Measurements from ENCODE around the gene KCNA4.
"Not testable (repeated sequence)": the region's sequence is repeated elsewhere in the genome, so short reads cannot be mapped to it uniquely, and the experiment has no call there.

The KCNA4 gene

GRCh38 chr11:30000986-30001750 lies 15.7 kb downstream of the KCNA4 start:
- DNase-seq: no peak

- DNase-seq: no peak
Observed at GRCh38 chr11:29996016-29996415, 20.8 kb downstream of the KCNA4 start.

GRCh38 chr11:29989174-29989970 lies 27.5 kb downstream of the KCNA4 start:
- no peak for DNase-seq

GRCh38 chr11:29985248-29985647 lies 31.6 kb downstream of the KCNA4 start:
- no peak for DNase-seq

- no peak for DNase-seq
Observed at GRCh38 chr11:29984544-29984943, 32.3 kb downstream of the KCNA4 start.

- no peak for DNase-seq
Observed at GRCh38 chr11:29978549-29978948, 38.3 kb downstream of the KCNA4 start.

- DNase-seq: not testable (repeated sequence)
Observed at GRCh38 chr11:29975580-29975979, 41.2 kb downstream of the KCNA4 start.

GRCh38 chr11:29963796-29964195 lies 53.0 kb downstream of the KCNA4 start:
- DNase-seq: no peak

- DNase-seq: no peak
Observed at GRCh38 chr11:29963036-29963435, 53.8 kb downstream of the KCNA4 start.

GRCh38 chr11:29962243-29962642 lies 54.6 kb downstream of the KCNA4 start:
- DNase-seq: no peak
